Caco-2 (cell line): Measurements from ENCODE around the gene KCNQ5. TPM values are rescaled to one million over a fixed set of nuclear protein-coding genes. Genes with fewer than 3 reads are reported as not detected.

ENCODE experiments used
- BruUV-seq: library from RNA; stranded (reverse); fragments of 400-500 nt; replicated peaks from 2 replicates; lab custom pipeline; 2021; lab: Mats Ljungman, UMichigan
- CTCF ChIA-PET: fragments of 300-600 bp; sonication (Branson Sonifier 250); formaldehyde crosslinking; loops from one replicate; lab custom pipeline; 2022; ENCODE audit warnings: antibody characterized with exemption; lab: Charles Lee
- POLR2A ChIA-PET: fragments of 300-600 bp; sonication (Branson Sonifier 250); formaldehyde crosslinking; loops from one replicate; lab custom pipeline; 2022; ENCODE audit warnings: antibody characterized with exemption; lab: Charles Lee
- DNase-seq, 2 experiments: peaks; one replicate each; pipeline versions ENCODE4 v3.0.0 to v3.0.0-alpha.2; 2020 to 2022
- H3K27me3 ChIP-seq: replicated peaks from 2 replicates; pipeline ENCODE4 v1.6.0; 2011; ENCODE audit warnings: low read length; ENCODE audit not compliant: control insufficient read depth, insufficient read depth
- H3K36me3 ChIP-seq: 2 replicates; pipeline ENCODE4 v1.5.1; 2011; ENCODE audit warnings: low read length; ENCODE audit not compliant: control insufficient read depth, insufficient read depth
- H3K4me1 ChIP-seq: fragments of 250-450 bp; sonication (Bioruptor Pico); 2 replicates; pipeline ENCODE4 v1.5.1; 2020; ENCODE audit warnings: mild to moderate bottlenecking
- H3K4me3 ChIP-seq: 2 replicates; pipeline ENCODE4 v1.5.1; 2011; ENCODE audit warnings: low read depth, mild to moderate bottlenecking, control low read depth, low read length
- H3K9me3 ChIP-seq: fragments of 250-450 bp; sonication (Bioruptor Pico); 2 replicates; pipeline ENCODE4 v1.5.1; 2020; ENCODE audit warnings: mild to moderate bottlenecking, moderate library complexity
- H3K27ac Mint-ChIP-seq: one replicate; pipeline ENCODE4 v1.8.0; 2022; ENCODE audit warnings: mixed read lengths; ENCODE audit not compliant: unreplicated experiment
- H3K27me3 Mint-ChIP-seq: one replicate; pipeline ENCODE4 v1.8.0; 2022; ENCODE audit warnings: mixed read lengths; ENCODE audit not compliant: insufficient read depth, unreplicated experiment
- H3K36me3 Mint-ChIP-seq: one replicate; pipeline ENCODE4 v1.8.0; 2022; ENCODE audit warnings: mild to moderate bottlenecking, mixed read lengths; ENCODE audit not compliant: insufficient read depth, unreplicated experiment
- H3K4me1 Mint-ChIP-seq: one replicate; pipeline ENCODE4 v1.8.0; 2022; ENCODE audit warnings: low read depth, mixed read lengths; ENCODE audit not compliant: unreplicated experiment
- H3K4me3 Mint-ChIP-seq: one replicate; pipeline ENCODE4 v1.8.0; 2022; ENCODE audit warnings: mild to moderate bottlenecking, moderate library complexity, mixed read lengths; ENCODE audit not compliant: unreplicated experiment
- H3K9me3 Mint-ChIP-seq: one replicate; pipeline ENCODE4 v1.8.0; 2022; ENCODE audit warnings: mixed read lengths; ENCODE audit not compliant: unreplicated experiment
- CTCF ChIP-seq, 2 experiments: fragments of 200-600 bp in 1 of 2; IDR thresholded peaks; 1 replicate in 1 of 2; 2 replicates in 1 of 2; pipeline versions ENCODE4 v1.5.1 to v1.8.0; 2011 to 2022; ENCODE audit warnings: antibody characterized with exemption in 1 of 2, control low read depth in 1 of 2, inconsistent platforms in 1 of 2, low read depth in 1 of 2, low read length in 1 of 2, mild to moderate bottlenecking in 1 of 2, moderate library complexity in 1 of 2; ENCODE audit not compliant: insufficient read depth in 1 of 2, severe bottlenecking in 1 of 2, unreplicated experiment in 1 of 2
- intact Hi-C: fragments of 100-400 bp; cut with micrococcal nuclease; formaldehyde crosslinking; loops from one replicate; pipeline ENCODE4 v1.10.0; 2022; ENCODE audit not compliant: unreplicated experiment
- total RNA-seq: library from RNA; stranded (reverse); gene quantifications from 2 replicates; pipeline ENCODE4 v1.2.3, GENCODE V29; 2022

KCNQ5 gene
- total RNA-seq, 1 experiment from 2014 or later, result 0.20 TPM

GRCh38 chr6:73169111-73169510 is 547.2 kb downstream of the KCNQ5 start:
- H3K9me3 ChIP-seq, result no peaks in the 10 kb centered on the region
- Mint-ChIP-seq H3K27ac (no peak overlapping the region), H3K9me3 (no peaks in the 10 kb centered on the region), H3K4me3 (no peak overlapping the region), H3K27me3 (peaks cover 3% of the 10 kb centered on the region), H3K36me3 (no peaks in the 10 kb centered on the region), H3K4me1 (no peaks in the 10 kb centered on the region)
- intact Hi-C loops, result no loop called here
- no peaks in the 10 kb centered on the region for H3K27me3 ChIP-seq
- no peak for TF ChIP-seq CTCF (IDR thresholded peaks at IDR 0.05; ENCODE audit: insufficient read depth in 1 of 2, low read depth in 1 of 2, low read length in 1 of 2, severe bottlenecking in 1 of 2, unreplicated experiment in 1 of 2)
- no peak for DNase-seq
- POLR2A ChIA-PET, result no interaction called here
- H3K36me3 ChIP-seq, result no peaks in the 10 kb centered on the region
- CTCF ChIA-PET, result no interaction called here
- no peak overlapping the region for H3K4me3 ChIP-seq
- H3K4me1 ChIP-seq, result no peaks in the 10 kb centered on the region
- no TSS peak for BruUV-seq

GRCh38 chr6:73169633-73170032 is 547.8 kb downstream of the KCNQ5 start:
- no peak for DNase-seq
- H3K4me1 ChIP-seq, result no peaks in the 10 kb centered on the region
- ChIA-PET CTCF (no interaction called here), POLR2A (no interaction called here)
- no peak for TF ChIP-seq CTCF (IDR thresholded peaks at IDR 0.05; ENCODE audit: insufficient read depth in 1 of 2, low read depth in 1 of 2, low read length in 1 of 2, severe bottlenecking in 1 of 2, unreplicated experiment in 1 of 2)
- intact Hi-C loops, result no loop called here
- H3K4me3 ChIP-seq, result no peak overlapping the region
- H3K36me3 ChIP-seq, result no peaks in the 10 kb centered on the region
- H3K9me3 ChIP-seq, result no peaks in the 10 kb centered on the region
- H3K27me3 Mint-ChIP-seq, result peaks cover 3% of the 10 kb centered on the region
- no peaks in the 10 kb centered on the region for H3K9me3 Mint-ChIP-seq
- no peaks in the 10 kb centered on the region for H3K4me1 Mint-ChIP-seq
- no peaks in the 10 kb centered on the region for H3K27me3 ChIP-seq
- H3K4me3 Mint-ChIP-seq, result no peak overlapping the region
- no TSS peak for BruUV-seq
- no peaks in the 10 kb centered on the region for H3K36me3 Mint-ChIP-seq
- H3K27ac Mint-ChIP-seq, result no peak overlapping the region

GRCh38 chr6:73174646-73175045 is 552.8 kb downstream of the KCNQ5 start:
- H3K4me1 Mint-ChIP-seq, result no peaks in the 10 kb centered on the region
- ChIA-PET CTCF (no interaction called here), POLR2A (no interaction called here)
- no peak overlapping the region for H3K4me3 Mint-ChIP-seq
- Histone ChIP-seq H3K36me3 (no peaks in the 10 kb centered on the region), H3K4me1 (no peaks in the 10 kb centered on the region), H3K9me3 (no peaks in the 10 kb centered on the region), H3K27me3 (no peaks in the 10 kb centered on the region), H3K4me3 (no peak overlapping the region)
- intact Hi-C loops, result no loop called here
- no peaks in the 10 kb centered on the region for H3K9me3 Mint-ChIP-seq
- peaks cover 6% of the 10 kb centered on the region for H3K27me3 Mint-ChIP-seq
- no peak for DNase-seq
- no peak for TF ChIP-seq CTCF (IDR thresholded peaks at IDR 0.05; ENCODE audit: insufficient read depth in 1 of 2, low read depth in 1 of 2, low read length in 1 of 2, severe bottlenecking in 1 of 2, unreplicated experiment in 1 of 2)
- H3K36me3 Mint-ChIP-seq, result no peaks in the 10 kb centered on the region
- H3K27ac Mint-ChIP-seq, result no peak overlapping the region
- no TSS peak for BruUV-seq
